DOHH2 (cell line): Measurements from ENCODE around the gene HABP2.

Source experiments
- CTCF ChIP-seq: fragments of 200-600 bp; sonication (generic); IDR thresholded peaks from one replicate; pipeline ENCODE4 v1.5.1; 2014; ENCODE audit warnings: antibody characterized with exemption, mild to moderate bottlenecking, low read depth, low read length; ENCODE audit not compliant: poor library complexity, severe bottlenecking
- EZH2phosphoT487 ChIP-seq: fragments of 200-600 bp; sonication (generic); IDR thresholded peaks from 2 replicates; pipeline ENCODE4 v1.6.1; 2017; ENCODE audit warnings: borderline replicate concordance, mild to moderate bottlenecking, antibody characterized with exemption, low read length, moderate library complexity, mixed read lengths

- no peak for TF ChIP-seq EZH2phosphoT487
- no peak for TF ChIP-seq CTCF
Observed at GRCh38 chr10:113612154-113612553, 59.3 kb downstream of the HABP2 start.
